ENCODE data around the gene C16orf89.

GRCh38 chr16:5035909-5036227 is 29.9 kb downstream of the C16orf89 start:
- TF ChIP-seq, protein P1, sequence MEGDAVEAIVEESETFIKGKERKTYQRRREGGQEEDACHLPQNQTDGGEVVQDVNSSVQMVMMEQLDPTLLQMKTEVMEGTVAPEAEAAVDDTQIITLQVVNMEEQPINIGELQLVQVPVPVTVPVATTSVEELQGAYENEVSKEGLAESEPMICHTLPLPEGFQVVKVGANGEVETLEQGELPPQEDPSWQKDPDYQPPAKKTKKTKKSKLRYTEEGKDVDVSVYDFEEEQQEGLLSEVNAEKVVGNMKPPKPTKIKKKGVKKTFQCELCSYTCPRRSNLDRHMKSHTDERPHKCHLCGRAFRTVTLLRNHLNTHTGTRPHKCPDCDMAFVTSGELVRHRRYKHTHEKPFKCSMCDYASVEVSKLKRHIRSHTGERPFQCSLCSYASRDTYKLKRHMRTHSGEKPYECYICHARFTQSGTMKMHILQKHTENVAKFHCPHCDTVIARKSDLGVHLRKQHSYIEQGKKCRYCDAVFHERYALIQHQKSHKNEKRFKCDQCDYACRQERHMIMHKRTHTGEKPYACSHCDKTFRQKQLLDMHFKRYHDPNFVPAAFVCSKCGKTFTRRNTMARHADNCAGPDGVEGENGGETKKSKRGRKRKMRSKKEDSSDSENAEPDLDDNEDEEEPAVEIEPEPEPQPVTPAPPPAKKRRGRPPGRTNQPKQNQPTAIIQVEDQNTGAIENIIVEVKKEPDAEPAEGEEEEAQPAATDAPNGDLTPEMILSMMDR (optimal IDR thresholded peaks at IDR 0.05 in 1 of 3, IDR thresholded peaks at IDR 0.05 in 1 of 3, conservative IDR thresholded peaks at IDR 0.05 in 1 of 3; ENCODE audit: extremely low read depth in 1 of 3, insufficient read depth in 2 of 3, low read length in 3 of 3) = no peak
- TF ChIP-seq EZH2 (IDR thresholded peaks at IDR 0.05; ENCODE audit: low read length) = no peak
